T-helper 1 cell treated with Interleukin-12 subunit alpha and Interleukin-12 subunit beta and Interleukin-4 antibody, amounts not matched to agents 30 ng/mL and 1 ng/mL, for 36 hours (primary cell): ENCODE data around the gene CLDN1. TPM values are rescaled to one million over a fixed set of nuclear protein-coding genes. Genes with fewer than 3 reads are reported as not detected.

Source experiments
- intact Hi-C: fragments of 100-400 bp; cut with micrococcal nuclease; formaldehyde crosslinking; loops from one replicate; pipeline ENCODE4 v1.15.1; 2024
- total RNA-seq: library from RNA; stranded (reverse); gene quantifications from 2 replicates; pipeline ENCODE4 v1.2.3, GENCODE V29; 2022

Gene CLDN1
- total RNA-seq, 1 donor from 2014 or later: 0.07 TPM

DNA sequence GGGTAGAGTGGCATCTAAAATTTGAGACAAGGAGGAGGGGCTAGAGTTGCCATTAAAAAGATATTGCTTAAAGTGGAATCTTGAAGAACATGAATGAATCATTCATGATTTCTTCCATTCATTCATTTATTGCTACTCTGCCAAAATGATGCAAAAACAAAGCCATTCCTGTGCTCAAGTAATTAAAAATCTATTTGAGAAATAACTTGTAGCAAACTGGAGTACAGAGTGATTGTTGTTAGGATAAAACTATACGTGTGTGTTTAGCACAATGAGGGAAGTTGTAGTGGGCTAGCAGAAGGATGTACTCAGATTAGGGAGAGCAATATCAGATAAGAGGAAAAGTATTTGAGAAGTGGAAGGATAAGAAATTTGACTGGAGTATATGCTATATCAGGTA is 11.7 kb upstream of the CLDN1 start:
- intact Hi-C loops: no loop called here

DNA sequence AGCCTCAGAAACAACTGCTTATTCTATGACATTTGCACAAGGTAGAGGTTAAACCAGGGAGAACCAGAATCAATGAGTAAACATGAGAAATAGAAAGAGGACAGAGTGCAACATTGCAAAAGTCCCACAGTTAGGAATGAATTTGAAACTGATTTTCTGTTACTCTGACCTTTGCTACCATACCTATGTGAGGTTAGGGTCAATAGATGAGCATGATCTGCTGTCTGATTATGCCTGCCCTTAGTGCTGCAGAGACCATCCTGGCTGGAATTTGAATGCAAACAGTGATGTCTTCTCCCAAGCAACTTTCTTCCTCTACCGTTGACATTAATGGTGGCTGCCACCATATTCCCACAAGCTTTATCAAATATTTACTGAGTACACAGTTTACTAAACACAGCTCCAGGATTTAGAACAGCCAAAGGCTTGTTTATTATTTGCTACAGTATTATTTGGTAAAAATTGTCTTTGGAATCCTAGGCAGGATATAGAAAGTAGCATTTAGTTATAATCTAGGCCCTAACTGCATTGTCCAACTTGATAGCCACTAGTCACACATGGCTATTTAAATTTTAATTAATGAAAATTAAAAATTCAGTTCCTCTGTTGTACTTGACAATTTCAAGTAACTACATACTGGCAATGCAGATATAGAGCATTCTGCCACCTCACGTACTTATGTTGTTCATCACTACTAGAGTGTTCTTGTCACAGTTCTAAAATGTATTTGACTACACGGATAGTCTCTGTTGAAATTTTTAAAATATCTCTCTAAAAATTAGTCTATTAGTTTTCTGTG is 8.9 kb upstream of the CLDN1 start:
- intact Hi-C loops: no loop called here

DNA sequence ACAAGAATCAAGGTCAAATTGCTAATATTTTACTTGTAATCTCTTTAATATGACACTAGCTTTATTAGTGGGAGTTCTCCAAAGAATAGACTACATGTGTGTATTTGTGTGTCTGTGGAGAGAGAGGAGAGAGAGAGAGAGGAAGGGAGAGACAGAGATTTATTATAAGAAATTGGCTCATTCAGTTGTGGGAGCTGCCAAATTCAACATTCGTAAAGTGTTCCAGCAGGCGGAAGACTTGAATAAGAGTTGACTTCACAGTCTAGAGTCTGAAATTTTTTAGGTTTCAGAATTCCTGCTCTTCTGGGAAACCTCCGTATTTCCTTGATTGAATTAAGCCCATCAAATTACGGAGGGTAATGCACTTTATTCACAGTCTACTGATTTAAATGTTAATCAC is 4.7 kb upstream of the CLDN1 start:
- intact Hi-C loops: no loop called here

DNA sequence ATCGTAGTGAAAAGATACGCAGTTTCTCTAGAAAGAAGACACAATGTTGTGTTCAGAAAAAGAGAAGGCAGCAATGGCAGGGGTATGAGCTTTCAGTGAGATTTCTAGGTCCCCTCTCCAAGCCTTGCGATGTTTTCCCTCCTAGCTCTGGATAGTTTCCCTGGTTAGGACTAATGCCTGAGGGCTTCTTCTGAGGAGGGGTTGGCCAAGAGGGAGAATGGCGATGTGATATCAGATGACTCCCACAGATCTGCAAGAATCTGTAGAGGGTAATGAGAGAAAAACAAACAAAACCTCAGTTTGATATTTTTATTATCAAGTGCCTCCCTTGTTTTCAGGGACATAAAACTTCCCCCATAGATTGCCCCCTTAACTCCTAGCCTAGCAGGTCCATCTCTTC is 4.1 kb upstream of the CLDN1 start:
- intact Hi-C loops: no loop called here

DNA sequence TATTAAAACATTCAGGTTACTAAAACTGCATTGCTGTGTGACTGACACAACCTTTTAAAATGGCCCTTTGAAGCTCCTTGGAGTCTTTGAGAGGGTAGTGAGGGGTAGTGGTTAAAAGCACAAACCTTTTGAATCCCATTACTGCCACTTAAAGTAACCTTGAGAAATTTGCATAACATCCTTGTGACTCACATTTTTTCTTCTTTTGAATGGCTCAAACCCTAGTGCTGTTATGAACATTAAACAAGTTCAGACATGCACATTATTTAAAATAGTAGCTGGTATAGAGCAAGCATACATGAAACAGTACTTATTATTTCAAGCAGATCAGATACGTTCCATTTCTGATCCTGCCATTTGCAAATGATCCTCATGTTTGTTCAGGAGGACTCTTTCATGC is 3.7 kb upstream of the CLDN1 start:
- intact Hi-C loops: no loop called here

DNA sequence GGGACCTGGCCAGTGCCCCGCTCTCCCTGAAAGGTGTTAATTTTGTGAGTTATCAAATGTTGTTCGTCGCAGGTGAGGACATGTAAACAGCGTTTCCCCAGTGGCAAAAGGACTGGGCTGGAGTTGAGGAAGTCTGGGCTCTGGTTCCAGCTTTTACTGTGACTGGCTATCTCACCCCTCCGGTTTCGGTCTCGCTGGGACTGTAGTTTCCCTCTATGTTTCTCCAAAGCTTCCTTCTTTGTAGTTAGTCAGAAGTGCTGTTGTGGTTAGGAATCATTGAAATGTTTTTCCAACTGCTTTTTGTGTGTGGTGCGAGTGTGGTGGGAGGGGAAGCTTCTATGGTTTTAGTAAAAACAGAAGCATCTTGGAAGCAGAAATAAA is 990 bp upstream of the CLDN1 start:
- intact Hi-C loops: no loop called here

DNA sequence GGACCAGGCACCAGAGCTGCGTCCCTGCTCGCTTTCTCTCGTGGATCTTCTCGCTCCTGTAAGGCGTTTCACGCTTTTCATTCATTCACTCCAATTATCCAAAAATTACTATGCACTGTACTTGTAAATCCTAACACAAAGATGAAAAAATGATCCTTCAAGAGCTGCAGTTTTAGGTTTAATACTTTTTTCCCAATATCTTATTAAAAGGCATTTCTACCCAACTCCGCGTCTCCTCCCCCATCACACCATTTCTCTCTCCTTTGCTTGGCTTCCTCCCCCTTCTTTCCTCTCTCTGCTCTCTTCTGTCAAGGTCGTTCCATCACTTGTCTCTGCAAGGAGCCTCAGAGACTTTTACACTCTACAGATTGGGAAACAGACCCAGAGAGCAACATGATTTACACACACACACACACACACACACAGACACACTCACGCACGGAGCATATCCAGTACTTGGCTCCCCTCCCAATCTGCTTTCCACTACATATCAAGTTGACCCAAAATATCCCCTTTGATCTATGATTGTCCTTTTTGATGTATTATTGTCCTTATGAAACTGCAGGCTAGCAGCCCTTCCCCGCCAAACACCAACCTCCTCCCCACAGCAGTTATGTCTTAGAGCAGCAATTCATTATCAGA is 479 bp upstream of the CLDN1 start:
- intact Hi-C loops: loop anchor here (1.0 kb wide), 3 partner anchors 97 to 361 kb away; no protein-coding TSS in a partner anchor

DNA sequence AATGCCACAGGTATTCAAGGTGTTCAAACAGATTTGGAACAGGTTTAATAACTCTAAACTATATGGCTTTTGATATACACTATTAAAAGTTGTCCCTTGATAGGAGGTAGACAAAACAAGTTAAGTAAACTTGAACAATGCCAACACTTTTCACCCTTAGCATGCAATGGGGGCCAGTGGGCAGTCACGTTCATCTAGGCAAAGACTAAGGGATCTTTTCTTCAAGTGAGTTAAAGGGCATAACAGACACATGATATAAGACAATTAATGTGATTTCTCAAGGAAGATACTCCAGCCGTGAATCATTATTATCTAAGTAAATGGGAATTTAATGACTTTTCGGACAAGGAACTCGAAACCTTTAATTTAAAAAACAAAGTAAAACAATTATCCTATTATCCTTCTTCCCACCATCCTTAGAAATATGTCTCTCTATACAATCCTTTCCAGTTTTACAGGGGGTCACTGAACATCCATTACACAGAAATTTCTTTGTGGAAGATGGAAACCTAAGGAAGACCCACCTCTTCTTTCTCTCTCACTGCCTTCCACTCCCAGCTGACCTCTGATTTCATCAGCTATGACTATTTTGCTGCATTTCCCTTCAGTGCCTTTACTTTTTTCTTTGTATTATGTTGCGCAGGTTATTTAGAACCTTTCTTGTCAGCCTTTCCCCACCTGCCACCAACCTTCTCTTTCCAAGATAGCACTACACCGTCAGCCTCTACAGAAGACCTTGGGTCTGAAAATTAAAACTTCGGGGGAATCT is 1.5 kb downstream of the CLDN1 start:
- intact Hi-C loops: no loop called here

DNA sequence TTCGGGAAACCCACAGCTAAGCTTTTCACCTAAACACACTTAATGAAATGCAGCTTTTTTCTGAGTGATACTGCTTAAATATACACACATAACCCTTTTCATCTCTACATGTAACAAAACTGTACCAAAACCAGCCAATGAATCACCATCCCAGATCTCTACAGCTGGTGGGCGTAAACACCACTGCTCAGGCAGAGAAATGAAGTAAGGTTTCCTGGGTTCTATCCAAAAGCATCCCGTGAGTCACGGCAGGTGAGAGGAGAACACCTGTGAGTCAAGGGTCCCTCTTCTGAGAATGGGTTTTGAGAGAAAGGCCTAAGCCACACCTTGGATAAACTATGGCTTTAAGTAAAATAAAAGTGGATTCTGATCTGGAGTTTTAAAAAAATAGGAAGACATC is 2.6 kb downstream of the CLDN1 start:
- intact Hi-C loops: no loop called here

DNA sequence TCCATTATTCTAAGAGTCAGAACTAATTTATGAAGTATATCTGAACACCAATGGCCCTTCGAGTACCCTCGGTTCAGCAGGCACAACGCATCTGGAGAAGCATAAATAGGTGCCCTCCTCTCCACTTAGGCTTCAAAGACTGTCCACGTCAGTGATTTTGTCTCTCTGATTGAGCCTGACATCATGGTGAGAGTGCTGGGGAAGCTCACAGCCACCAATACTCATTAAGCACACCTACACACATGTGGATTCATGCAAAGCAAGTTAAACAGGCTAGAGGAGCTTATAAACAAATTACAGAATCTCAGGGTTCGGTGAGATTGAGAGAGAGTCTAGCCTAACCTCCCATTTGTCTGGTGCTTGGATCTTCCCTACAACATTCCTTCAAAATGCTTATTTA is 3.6 kb downstream of the CLDN1 start:
- intact Hi-C loops: no loop called here

DNA sequence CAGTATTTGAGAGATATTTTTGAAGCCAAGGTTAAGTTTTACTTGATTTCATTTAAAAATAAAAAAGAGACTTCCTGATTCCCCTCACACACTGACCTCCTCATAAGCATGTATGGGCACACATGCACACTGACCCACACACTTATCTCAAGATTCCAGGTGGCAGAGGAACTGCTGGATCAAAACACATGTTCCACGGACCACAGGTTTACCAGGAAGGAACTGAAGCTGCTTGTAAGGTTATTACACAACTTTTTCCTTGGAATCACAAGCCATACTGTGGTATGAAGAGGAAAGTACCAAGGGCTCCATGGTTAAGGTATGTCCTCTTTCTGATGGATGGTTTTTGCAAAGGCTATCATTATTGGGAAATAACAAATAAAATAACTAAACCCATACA is 7.5 kb downstream of the CLDN1 start:
- intact Hi-C loops: no loop called here

DNA sequence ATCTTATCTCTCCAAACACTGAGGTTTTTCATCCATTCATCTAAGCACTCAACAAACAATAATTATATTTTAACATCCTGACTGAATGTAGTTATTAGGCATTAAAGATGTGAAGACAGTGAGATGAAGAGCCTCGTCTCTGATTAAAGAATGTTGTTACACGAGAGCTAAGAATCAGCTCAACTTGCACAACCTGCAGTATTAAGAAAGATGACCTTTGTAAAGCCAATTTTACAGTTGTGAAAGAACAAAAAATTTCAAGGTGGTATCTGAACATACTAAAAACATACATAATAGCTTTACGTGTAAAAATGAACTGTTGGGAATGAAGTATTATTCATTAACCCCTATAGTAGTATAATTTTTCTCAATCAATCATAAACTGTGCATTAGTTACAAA is 12.8 kb downstream of the CLDN1 start:
- intact Hi-C loops: no loop called here

DNA sequence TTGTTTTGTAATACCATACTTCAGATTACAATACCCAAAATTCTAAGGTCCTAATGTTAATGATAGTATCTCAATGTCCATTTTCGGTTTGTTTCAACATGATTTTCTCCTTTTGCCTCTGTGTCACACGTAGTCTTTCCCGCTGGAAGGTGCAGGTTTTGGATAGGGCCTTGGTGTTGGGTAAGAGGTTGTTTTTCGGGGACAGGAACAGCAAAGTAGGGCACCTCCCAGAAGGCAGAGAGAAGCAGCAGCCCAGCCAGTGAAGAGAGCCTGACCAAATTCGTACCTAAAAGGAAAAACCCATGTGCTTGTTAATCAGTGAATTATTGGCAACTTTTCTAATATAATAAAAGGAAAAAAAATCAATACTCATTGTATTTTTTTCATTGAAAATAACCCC is 14.1 kb downstream of the CLDN1 start:
- intact Hi-C loops: no loop called here

DNA sequence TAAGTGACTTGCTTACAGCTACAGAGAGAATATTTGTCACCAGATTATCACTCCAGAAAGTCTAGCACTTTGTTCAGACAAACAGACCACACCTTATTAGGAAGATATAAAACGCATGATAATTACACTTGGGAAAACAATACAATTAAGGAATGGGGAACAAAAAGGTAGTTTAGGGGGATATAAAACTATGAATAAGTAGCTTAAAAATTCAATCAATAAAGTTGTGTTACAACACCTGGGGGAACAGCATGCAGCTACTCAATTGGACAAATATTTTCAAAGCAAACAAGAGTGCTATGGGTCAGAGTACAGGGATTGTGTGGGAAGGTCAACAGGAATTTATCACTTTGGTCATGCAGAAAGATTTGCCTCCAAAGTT is 15.1 kb downstream of the CLDN1 start:
- intact Hi-C loops: no loop called here

DNA sequence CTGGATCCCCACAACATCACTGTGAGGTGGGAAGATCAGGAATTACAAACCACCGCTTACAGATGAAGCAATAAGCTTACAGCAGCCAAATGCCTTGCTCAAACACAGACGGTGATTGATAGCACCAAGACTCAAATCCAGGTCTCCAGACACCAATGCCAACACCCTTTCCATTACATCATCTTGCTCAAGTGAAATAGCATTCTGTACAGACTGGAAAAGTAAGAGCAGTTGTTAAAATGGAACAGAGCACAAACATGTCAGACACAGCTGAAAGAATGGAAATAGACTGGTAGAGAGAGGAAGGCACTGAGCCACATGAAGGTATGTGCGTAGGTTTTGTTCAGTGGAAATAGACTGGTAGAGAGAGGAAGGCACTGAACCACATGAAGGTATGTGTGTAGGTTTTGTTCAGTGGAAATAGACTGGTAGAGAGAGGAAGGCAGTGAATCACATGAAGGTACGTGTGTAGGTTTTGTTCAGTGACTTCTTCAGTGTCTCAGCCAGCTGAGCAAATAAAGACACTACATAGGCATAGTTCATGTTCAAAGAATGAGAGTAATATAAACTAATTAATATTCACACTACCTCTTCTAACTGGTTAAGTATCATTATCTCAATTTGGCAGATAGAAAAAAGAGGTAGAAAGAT is 15.6 kb downstream of the CLDN1 start:
- intact Hi-C loops: no loop called here

DNA sequence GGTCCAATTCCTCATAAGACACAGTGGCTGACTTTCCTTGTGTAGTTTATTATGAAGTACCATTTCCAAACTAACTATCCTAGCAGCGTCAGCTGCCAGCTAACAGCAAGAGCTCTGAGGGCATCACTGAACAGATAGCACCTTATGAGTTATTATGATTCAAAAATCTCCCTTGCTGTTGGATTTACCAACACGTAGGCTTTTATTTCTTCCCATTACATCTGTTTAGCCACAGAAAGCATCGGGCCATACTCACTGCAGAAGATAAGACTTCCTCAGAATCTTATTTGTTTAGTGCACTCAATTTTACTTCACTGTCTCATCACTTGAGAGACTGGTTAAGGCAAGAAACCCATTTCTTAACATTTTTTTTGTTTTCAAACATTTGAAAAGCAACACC is 16.2 kb downstream of the CLDN1 start:
- intact Hi-C loops: no loop called here

DNA sequence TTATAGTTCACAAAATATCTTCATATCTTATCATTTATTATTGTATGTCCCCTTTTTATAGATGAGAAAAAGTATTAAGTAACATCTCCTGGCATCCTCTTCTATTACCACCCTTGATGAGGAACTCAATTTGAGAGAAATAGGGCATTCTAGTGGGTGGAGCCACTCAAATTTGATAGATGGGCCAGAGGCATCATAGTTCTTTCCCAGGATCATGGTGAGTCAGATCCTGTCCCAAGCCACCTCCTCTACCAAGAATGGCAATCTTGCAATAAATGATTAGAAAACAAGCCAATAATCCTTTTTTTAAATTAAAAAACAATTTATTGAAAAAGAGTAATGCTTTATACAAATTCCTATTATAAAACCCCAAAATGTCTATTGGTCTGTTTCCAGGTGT is 16.8 kb downstream of the CLDN1 start:
- intact Hi-C loops: no loop called here

DNA sequence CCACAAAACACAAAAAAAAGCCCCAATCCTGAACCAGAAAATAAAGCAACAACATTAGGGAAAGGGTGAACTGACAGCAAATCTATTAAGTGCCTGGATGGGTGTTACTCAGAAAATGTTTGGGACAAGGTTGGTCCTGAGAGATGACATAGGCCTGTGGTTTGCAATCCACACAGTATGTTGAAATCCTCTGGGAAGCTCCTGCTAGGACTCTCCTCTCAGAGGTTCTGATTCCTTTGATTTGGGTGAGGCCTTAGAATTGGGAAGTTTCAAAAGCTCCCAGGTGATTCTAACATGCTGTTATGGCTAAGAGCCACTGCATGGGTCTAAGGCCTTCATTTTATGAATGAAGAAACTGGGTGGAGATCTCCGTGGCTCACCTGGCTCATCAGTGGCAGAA is 18.4 kb downstream of the CLDN1 start:
- intact Hi-C loops: no loop called here

DNA sequence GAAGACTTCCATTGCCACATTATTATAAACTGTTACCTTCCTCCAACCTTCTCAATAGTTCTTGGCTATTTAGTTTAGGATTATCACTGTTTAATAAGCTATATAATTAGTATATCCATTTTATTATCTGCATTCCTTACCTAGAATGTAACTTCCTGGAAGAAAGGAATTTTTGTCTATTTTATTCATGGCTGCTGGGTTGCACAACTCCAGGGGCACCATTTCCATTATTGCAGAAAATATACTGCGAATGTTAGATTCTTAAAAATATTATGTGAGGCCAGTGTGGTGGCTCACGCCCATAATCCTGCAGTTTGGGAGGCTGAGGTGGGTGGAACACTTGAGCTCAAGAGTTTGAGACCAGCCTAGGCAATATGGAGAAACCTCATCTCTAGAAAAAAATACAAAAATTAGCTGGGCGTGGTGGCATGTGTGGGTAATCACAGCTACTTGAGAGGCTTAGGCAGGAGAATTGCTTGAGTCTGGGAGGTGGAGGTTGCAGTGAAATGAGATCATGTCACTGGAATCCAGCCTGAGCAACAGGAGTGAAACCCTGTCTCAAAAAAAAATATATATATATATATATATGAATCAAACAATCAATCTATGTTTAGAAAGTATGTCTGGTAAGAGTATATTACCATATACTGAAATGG is 19.9 kb downstream of the CLDN1 start:
- intact Hi-C loops: no loop called here

DNA sequence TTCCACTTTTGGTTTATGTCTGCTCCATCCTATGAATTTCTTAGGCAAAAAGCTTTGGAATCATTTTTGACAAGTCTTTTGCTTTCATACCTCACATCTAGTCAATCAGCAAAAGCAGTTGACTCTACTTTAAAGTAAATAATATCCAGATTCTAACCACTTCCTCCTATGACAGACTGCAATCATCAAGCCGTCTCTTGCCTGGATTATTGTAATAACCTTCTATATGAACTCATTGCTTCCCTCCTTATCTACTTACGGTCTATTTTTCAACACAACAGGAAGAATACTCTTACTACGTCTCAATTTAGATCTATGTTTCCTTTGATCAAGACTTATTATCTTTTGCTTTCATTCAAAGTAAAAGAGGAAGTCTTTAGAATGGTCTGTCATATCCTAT is 20.7 kb downstream of the CLDN1 start:
- intact Hi-C loops: no loop called here

DNA sequence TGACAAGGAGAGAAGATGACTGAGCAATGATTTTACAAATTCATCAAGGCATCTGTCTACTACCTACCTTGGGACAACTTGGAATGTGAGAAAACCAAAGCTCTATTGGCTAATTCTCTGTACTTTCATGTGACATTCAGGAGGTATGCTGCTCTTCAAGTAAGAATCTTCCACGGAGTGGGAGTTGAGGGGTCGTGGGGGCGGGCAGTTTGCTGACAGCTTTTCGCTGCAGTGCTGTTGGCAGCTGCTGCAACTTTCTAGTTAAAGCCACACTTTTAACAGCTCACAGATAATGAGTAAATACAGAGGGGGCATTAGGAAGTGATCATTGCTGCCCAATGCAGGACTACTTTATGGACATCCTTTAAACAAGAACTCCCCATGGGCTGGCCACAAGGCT is 22.3 kb downstream of the CLDN1 start:
- intact Hi-C loops: no loop called here
